IPS-11a (cell line): ENCODE data around the gene MCM5.
"Not testable (repeated sequence)": the region's sequence is repeated elsewhere in the genome, so short reads cannot be mapped to it uniquely, and the experiment has no call there.

Experiments used
- H3K4me3 ChIP-seq: one replicate; pipeline ENCODE4 v1.5.1; 2013; ENCODE audit warnings: low read depth, low read length, control low read depth

MCM5 gene

GRCh38 chr22:35378621-35379020, 21.3 kb upstream of the MCM5 start:
- no peak overlapping the region for H3K4me3 ChIP-seq

GRCh38 chr22:35379146-35379993, 20.6 kb upstream of the MCM5 start:
- no peak overlapping the region for H3K4me3 ChIP-seq

- no peak overlapping the region for H3K4me3 ChIP-seq
Observed at GRCh38 chr22:35380013-35380412, 19.9 kb upstream of the MCM5 start.

- peak within 1 kb of the TSS; percentile 61 for H3K4me3 ChIP-seq
Observed at GRCh38 chr22:35380537-35381423, 19.2 kb upstream of the MCM5 start, which contains the start of gene HMOX1. TSS of gene HMOX1 (plus strand) at chr22:35381096. CDS start at chr22:35381174, 78 bp downstream.

- peak overlapping the region; percentile 61 for H3K4me3 ChIP-seq
Observed at GRCh38 chr22:35381424-35382009, 18.4 kb upstream of the MCM5 start.

- no peak overlapping the region for H3K4me3 ChIP-seq
Observed at GRCh38 chr22:35383679-35384071, 16.3 kb upstream of the MCM5 start.

GRCh38 chr22:35384527-35384926, 15.4 kb upstream of the MCM5 start:
- no peak overlapping the region for H3K4me3 ChIP-seq

GRCh38 chr22:35384975-35385588, 14.9 kb upstream of the MCM5 start:
- H3K4me3 ChIP-seq: no peak overlapping the region

- H3K4me3 ChIP-seq: no peak overlapping the region
Observed at GRCh38 chr22:35386670-35387288, 13.2 kb upstream of the MCM5 start.

- no peak overlapping the region for H3K4me3 ChIP-seq
Observed at GRCh38 chr22:35390933-35391332, 9.0 kb upstream of the MCM5 start.

- H3K4me3 ChIP-seq: no peak overlapping the region
Observed at GRCh38 chr22:35392357-35392756, 7.6 kb upstream of the MCM5 start.

GRCh38 chr22:35393116-35394010, 6.6 kb upstream of the MCM5 start:
- H3K4me3 ChIP-seq: no peak overlapping the region

GRCh38 chr22:35394011-35394312, 6.0 kb upstream of the MCM5 start:
- H3K4me3 ChIP-seq: no peak overlapping the region

GRCh38 chr22:35394810-35395563, 5.0 kb upstream of the MCM5 start:
- no peak overlapping the region for H3K4me3 ChIP-seq

- not testable (repeated sequence) for H3K4me3 ChIP-seq
Observed at GRCh38 chr22:35396622-35397021, 3.3 kb upstream of the MCM5 start.

- H3K4me3 ChIP-seq: no peak overlapping the region
Observed at GRCh38 chr22:35397095-35397904, 2.6 kb upstream of the MCM5 start.

GRCh38 chr22:35398591-35398973, 1.4 kb upstream of the MCM5 start:
- no peak overlapping the region for H3K4me3 ChIP-seq

GRCh38 chr22:35399114-35399677, 744 bp upstream of the MCM5 start:
- peak overlapping the region; percentile 43 for H3K4me3 ChIP-seq
